Tibial artery (tissue), 4 donors: ENCODE measurements around the gene KCTD1.

Experiments
- DNase-seq, 2 donors: peaks; one replicate each; pipeline ENCODE4 v3.0.0-alpha.2; 2019
- H3K27ac ChIP-seq, 2 donors: fragments of 200-600 bp; sonication (generic) in 1 of 2; 1 replicate in 1 of 2; 2 replicates in 1 of 2; pipeline ENCODE4 v1.5.1; 2018 to 2019; ENCODE audit warnings: mild to moderate bottlenecking in 1 of 2
- H3K27me3 ChIP-seq, 2 donors: fragments of 200-600 bp; sonication (generic) in 1 of 2; one replicate each; pipeline versions ENCODE4 v1.5.1 to v1.6.0; 2016 to 2019
- H3K36me3 ChIP-seq, 3 donors: fragments of 200-600 bp; sonication (generic) in 2 of 3; one replicate each; pipeline ENCODE4 v1.5.1; 2016 to 2019; ENCODE audit warnings: mild to moderate bottlenecking in 2 of 3
- H3K4me1 ChIP-seq, 4 donors: fragments of 200-600 bp; sonication (generic) in 2 of 4; 1 replicate in 3 of 4; 2 replicates in 1 of 4; pipeline ENCODE4 v1.5.1; 2016 to 2019
- H3K4me3 ChIP-seq, 2 donors: fragments of 200-600 bp; sonication (generic) in 1 of 2; 1 replicate in 1 of 2; 2 replicates in 1 of 2; pipeline ENCODE4 v1.5.1; 2018 to 2019; ENCODE audit warnings: mild to moderate bottlenecking in 2 of 2
- H3K9me3 ChIP-seq, 3 donors: fragments of 200-600 bp; sonication (generic) in 1 of 3; one replicate each; pipeline ENCODE4 v1.5.1; 2016 to 2019
- intact Hi-C: fragments of 100-400 bp; cut with DNase I; formaldehyde crosslinking; loops from one replicate; pipeline ENCODE4 v1.15.0; 2023; ENCODE audit warnings: low total_unique reads
- TF ChIP-seq, protein P1 (sequence below), 2 experiments: fragments of 200-600 bp in 1 of 2; fragments of 450-650 bp in 1 of 2; IDR thresholded peaks; one replicate each; pipeline ENCODE4 v1.5.1; 2017 to 2019; ENCODE audit warnings: antibody characterized with exemption in 2 of 2, mild to moderate bottlenecking in 1 of 2, moderate library complexity in 1 of 2

Gene KCTD1

DNA sequence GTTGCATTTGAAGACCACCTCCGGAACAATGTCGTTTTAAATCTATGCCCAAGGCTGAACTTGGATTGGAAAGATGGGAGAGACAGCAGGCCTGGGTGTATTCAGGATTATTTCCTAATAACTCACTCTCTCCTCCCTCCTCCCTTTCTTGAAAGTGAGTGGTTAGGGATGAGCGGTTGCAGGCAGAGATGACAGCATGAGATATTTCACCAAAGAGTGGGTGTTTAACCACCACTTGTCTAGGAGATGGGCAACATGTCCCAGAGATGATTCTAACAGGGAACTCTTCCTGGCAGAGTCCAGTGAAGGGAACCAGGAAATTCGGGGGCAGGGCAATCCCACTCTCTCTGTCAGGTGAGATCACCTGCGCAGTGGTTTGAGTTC is 123.2 kb downstream of the KCTD1 start:
- Histone ChIP-seq H3K4me3 (no peak overlapping the region), H3K36me3 (no peaks in the 10 kb centered on the region), H3K4me1 (no peaks in the 10 kb centered on the region), H3K27me3 (no peaks in the 10 kb centered on the region), H3K9me3 (no peaks in the 10 kb centered on the region), H3K27ac (no peak overlapping the region)
- intact Hi-C loops, result no loop called here
- DNase-seq, result no peak
- TF ChIP-seq, protein P1, sequence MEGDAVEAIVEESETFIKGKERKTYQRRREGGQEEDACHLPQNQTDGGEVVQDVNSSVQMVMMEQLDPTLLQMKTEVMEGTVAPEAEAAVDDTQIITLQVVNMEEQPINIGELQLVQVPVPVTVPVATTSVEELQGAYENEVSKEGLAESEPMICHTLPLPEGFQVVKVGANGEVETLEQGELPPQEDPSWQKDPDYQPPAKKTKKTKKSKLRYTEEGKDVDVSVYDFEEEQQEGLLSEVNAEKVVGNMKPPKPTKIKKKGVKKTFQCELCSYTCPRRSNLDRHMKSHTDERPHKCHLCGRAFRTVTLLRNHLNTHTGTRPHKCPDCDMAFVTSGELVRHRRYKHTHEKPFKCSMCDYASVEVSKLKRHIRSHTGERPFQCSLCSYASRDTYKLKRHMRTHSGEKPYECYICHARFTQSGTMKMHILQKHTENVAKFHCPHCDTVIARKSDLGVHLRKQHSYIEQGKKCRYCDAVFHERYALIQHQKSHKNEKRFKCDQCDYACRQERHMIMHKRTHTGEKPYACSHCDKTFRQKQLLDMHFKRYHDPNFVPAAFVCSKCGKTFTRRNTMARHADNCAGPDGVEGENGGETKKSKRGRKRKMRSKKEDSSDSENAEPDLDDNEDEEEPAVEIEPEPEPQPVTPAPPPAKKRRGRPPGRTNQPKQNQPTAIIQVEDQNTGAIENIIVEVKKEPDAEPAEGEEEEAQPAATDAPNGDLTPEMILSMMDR (IDR thresholded peaks at IDR 0.05), result no peak

DNA sequence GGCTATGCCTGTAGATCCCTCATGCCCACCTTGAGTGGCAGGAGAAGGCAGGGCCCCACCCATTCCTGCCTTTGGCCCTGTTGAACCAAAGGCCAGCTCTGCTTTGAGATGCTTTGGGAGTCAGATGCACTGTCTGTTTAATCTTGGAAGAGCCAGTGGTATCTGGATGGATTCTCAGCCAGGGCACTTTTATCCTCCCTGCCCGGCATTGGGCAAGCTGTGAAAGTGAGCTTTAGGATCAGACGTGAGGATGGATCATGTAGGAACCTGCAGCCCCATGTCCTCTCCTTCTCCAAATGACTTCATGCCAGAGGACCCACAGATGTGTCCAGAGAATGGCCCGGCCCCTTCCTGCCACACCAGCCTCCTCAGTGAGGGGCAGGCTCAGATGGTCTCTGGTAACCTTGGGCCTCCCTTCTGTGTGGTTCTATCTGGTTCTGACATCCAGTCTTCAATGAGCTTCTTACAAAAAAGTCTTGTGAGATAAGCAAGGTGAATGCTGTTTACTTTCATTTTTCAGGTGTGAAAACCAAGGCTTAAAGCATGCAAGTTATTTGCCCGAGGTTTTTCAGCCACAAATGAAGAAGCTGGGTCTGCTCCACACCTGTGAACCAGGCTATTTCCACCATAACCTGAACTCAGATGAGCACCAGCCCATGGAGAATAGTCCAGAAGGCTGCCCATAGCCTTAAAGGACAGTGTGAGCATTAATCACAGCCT is 123.8 kb downstream of the KCTD1 start:
- TF ChIP-seq, protein P1 (IDR thresholded peaks at IDR 0.05), result no peak
- Histone ChIP-seq H3K9me3 (no peaks in the 10 kb centered on the region), H3K36me3 (no peaks in the 10 kb centered on the region), H3K27ac (no peak overlapping the region), H3K4me1 (no peaks in the 10 kb centered on the region), H3K4me3 (no peak overlapping the region), H3K27me3 (no peaks in the 10 kb centered on the region)
- intact Hi-C loops, result no loop called here
- DNase-seq, result no peak

DNA sequence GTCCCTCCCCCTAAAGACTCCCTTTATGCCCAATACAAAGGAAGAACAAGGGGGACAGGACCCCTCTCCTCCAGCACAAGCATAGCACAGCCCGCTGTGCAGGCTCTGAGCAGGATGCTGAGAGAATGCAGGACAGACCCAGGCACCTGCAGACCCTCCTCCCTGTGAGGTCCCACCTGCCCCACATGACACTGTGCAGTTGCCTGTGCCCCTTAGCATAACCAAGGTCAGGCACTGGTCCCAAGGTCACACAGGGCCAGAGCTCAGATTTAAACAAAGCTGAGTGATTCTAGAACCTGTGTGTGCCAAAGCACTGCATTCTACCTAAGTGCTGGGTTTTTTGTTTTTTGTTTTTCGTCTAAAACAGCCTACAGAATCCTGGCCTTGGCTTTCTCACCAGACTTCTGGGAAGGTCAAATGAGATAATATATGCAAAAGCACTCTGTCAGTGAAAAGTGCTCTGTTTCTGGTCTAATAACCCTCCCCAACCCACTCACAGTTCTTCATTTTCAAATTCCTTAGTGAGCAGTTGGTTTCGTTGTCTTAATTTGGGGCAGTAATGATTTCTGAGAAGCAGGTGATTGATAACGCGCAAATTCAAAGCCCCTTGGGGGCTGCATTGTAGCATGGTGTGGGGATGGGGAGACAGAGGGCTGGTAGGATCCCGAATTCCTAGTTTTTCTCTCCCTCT is 125.7 kb downstream of the KCTD1 start:
- TF ChIP-seq, protein P1 (IDR thresholded peaks at IDR 0.05), result no peak
- intact Hi-C loops, result no loop called here
- Histone ChIP-seq H3K9me3 (no peaks in the 10 kb centered on the region), H3K27ac (no peak overlapping the region), H3K36me3 (no peaks in the 10 kb centered on the region), H3K27me3 (no peaks in the 10 kb centered on the region), H3K4me1 (no peaks in the 10 kb centered on the region), H3K4me3 (no peak overlapping the region)
- DNase-seq, result no peak

DNA sequence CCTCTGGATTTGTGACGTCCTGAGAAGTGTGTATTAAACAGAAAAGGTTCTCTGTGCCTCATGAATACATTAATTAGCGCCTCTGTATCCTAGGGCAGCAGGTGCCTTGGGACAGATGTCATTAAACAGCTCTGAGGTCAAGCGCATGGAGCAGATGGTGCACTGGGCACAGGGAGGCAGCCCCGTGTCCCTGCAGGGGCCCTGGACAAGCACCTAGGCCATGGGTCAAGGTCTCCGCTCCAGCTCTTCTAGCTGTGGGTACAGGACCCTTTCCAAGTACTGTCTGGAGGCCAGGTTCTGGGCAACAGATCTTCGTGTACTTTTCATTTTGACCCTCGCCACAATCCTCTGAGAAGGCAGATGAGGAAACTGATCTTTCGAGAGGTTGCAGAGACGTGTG is 126.4 kb downstream of the KCTD1 start:
- no peak for DNase-seq
- Histone ChIP-seq H3K9me3 (no peaks in the 10 kb centered on the region), H3K4me3 (no peak overlapping the region), H3K27me3 (no peaks in the 10 kb centered on the region), H3K4me1 (no peaks in the 10 kb centered on the region), H3K36me3 (no peaks in the 10 kb centered on the region), H3K27ac (no peak overlapping the region)
- TF ChIP-seq, protein P1 (IDR thresholded peaks at IDR 0.05), result no peak
- intact Hi-C loops, result no loop called here

DNA sequence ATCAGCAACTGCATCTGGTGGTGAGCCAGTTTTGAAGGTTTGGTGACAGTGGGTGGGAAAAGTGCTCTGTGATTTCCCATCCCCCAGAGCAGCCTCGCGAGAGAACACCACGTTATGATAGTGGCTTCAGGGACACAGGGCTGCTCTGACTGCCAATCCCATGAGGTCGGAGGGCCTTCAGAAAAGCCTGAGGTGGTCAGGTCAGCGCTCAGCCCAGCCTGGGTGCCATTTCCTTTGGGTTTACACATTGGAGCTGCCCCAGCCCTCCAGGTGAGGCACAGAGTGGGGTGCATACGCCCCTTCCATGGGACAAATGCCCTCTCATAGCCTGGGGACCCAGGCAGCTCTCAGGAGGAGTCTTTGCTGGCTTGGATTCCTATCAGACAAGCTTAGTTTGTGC is 126.8 kb downstream of the KCTD1 start:
- H3K4me3 ChIP-seq, result no peak overlapping the region
- no peaks in the 10 kb centered on the region for H3K4me1 ChIP-seq
- TF ChIP-seq, protein P1 (IDR thresholded peaks at IDR 0.05), result no peak
- H3K36me3 ChIP-seq, result no peaks in the 10 kb centered on the region
- DNase-seq, result no peak
- H3K27ac ChIP-seq, result no peak overlapping the region
- no peaks in the 10 kb centered on the region for H3K9me3 ChIP-seq
- intact Hi-C loops, result no loop called here
- H3K27me3 ChIP-seq, result no peaks in the 10 kb centered on the region
